Erythroblast (primary cell): Measurements from ENCODE around the gene RNASEH1.

Source experiments
- GATA1 ChIP-seq: IDR thresholded peaks from 2 replicates; pipeline ENCODE4 v1.6.1; 2011; ENCODE audit warnings: low read depth, mild to moderate bottlenecking, control low read depth, low read length, moderate library complexity
- POLR2A ChIP-seq: IDR thresholded peaks from 2 replicates; pipeline ENCODE4 v1.6.1; 2011; ENCODE audit warnings: mild to moderate bottlenecking, low read length

DNA sequence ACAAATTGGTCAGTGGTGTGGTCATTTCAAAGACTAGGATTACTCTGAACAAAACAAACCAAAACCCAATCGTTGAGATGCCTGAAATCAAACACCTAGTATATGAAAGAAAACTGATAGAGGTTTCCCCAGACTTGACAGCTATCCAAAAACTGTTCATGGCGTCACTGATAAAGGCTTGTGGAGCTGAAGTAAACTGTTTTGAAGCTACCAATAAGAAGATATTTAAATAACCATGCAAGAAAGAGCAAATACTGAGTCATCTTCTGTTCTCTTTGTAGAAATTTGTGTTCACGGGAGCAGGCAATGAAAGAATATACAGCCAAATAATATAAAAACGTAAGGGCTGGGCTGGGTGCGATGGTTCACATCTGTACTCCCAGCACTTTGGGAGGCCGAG lies 29.3 kb upstream of the RNASEH1 start:
- TF ChIP-seq POLR2A (no peak), GATA1 (no peak)
